Loucy (cell line): ENCODE measurements around the gene C22orf39.

Source experiments
- EZH2phosphoT487 ChIP-seq: fragments of 200-600 bp; IDR thresholded peaks from 2 replicates; pipeline ENCODE4 v1.6.1; 2018; ENCODE audit warnings: antibody characterized with exemption, mild to moderate bottlenecking, moderate library complexity, borderline replicate concordance
- TF ChIP-seq, protein P1 (sequence below): fragments of 200-600 bp; sonication (generic); conservative IDR thresholded peaks from 2 replicates; pipeline ENCODE4 v1.5.1; 2014; ENCODE audit warnings: mild to moderate bottlenecking, antibody characterized with exemption, low read length

DNA sequence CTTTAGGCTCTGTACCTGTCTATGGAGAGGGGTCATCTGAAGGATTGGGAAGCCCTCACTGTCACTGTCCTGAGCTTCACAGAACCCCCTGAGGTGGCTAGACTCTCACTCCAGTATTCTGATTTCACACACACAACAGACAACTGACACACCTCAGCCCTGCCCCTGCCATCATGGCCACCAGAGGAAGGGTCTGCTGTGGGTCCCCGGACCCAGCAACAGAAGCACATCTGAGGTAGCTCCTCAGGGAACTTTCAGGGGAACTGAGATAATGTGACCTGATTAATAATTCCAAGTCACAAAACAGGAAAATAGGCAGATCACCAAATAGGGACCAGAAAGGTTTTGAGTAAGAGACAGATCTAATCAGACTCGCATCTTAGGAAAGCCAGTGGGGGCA is 7.5 kb upstream of the C22orf39 start:
- TF ChIP-seq EZH2phosphoT487: no peak
- TF ChIP-seq, protein P1, sequence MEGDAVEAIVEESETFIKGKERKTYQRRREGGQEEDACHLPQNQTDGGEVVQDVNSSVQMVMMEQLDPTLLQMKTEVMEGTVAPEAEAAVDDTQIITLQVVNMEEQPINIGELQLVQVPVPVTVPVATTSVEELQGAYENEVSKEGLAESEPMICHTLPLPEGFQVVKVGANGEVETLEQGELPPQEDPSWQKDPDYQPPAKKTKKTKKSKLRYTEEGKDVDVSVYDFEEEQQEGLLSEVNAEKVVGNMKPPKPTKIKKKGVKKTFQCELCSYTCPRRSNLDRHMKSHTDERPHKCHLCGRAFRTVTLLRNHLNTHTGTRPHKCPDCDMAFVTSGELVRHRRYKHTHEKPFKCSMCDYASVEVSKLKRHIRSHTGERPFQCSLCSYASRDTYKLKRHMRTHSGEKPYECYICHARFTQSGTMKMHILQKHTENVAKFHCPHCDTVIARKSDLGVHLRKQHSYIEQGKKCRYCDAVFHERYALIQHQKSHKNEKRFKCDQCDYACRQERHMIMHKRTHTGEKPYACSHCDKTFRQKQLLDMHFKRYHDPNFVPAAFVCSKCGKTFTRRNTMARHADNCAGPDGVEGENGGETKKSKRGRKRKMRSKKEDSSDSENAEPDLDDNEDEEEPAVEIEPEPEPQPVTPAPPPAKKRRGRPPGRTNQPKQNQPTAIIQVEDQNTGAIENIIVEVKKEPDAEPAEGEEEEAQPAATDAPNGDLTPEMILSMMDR: no peak
